BLaER1 treated with 17β-estradiol and CSF1 and Interleukin-3, amounts not matched to agents 10 nM and 100 nM (cell line): ENCODE data around the gene AIF1.

Experiments used
- H3K27ac ChIP-seq, 11 experiments: shearing (Covaris generic); formaldehyde crosslinking; 2 replicates each; pipeline ENCODE4 v1.8.1; 2022
- H3K27me3 ChIP-seq, 11 experiments: shearing (Covaris generic); formaldehyde crosslinking; 2 replicates each; pipeline ENCODE4 v1.8.1; 2022
- H3K36me3 ChIP-seq, 11 experiments: shearing (Covaris generic); formaldehyde crosslinking; 2 replicates each; pipeline ENCODE4 v1.8.1; 2022
- H3K4me1 ChIP-seq, 10 experiments: shearing (Covaris generic); formaldehyde crosslinking; 2 replicates each; pipeline ENCODE4 v1.8.1; 2022
- H3K4me2 ChIP-seq, 11 experiments: shearing (Covaris generic); formaldehyde crosslinking; 2 replicates each; pipeline ENCODE4 v1.8.1; 2022
- H3K4me3 ChIP-seq, 10 experiments: shearing (Covaris generic); formaldehyde crosslinking; 2 replicates each; pipeline ENCODE4 v1.8.1; 2022
- H3K9ac ChIP-seq, 11 experiments: shearing (Covaris generic); formaldehyde crosslinking; 2 replicates each; pipeline ENCODE4 v1.8.1; 2022
- H3K9me3 ChIP-seq, 11 experiments: shearing (Covaris generic); formaldehyde crosslinking; replicated peaks in 1 of 11; 2 replicates each; pipeline ENCODE4 v1.8.1; 2022
- H4K20me1 ChIP-seq, 11 experiments: shearing (Covaris generic); formaldehyde crosslinking; 2 replicates each; pipeline ENCODE4 v1.8.1; 2022
- Cebpa-rat ChIP-seq, 11 experiments: shearing (Covaris generic); IDR thresholded peaks; 2 replicates each; pipeline ENCODE4 v1.8.1; 2022

AIF1 gene

DNA sequence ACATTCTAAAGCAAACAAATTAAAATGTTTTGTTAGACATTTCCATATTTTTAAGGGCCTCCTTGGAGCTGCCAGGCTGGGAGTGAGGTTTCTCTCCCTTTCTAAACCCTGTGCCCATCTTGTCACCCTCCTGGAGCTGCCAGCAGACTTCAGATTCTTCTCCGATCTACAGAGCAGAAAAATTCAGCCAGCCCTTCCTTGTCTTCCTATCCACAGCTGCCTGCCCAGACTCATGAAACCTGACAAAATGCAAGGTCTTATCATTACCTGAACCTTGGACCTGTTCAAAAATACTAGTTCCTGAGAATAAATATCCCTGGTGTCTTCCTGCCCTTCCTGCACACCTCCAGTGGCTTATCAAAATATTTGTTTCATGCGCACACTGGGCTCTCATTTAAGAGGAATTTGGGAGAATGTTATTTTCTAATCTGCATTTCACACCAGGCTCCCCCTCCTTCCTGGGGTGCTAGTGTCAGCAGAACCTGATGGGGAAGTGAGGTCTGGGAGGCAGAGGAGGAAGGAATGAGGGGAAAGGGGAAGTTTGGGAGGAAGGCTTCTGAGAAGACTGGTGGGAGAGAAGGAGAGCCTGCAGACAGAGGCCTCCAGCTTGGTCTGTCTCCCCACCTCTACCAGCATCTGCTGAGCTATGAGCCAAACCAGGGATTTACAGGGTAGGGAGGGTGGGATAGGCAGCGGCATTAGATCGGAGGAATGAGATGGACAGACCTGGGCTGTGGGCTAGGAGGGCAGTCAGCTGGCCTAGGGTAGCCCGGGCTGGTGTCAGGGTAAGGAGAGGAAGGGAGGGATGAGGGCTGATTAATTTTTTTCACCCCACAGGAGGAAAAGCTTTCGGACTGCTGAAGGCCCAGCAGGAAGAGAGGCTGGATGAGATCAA lies at the start of gene AIF1:
Gene AIF1, plus strand, starts transcription at position 551 of the 895 bp plus-strand sequence. Its CDS starts 96 bp downstream, at position 647.
- Histone ChIP-seq H3K9me3 (no peaks in the 10 kb centered on the region), H3K4me2 (peak within 1 kb of the TSS; percentile 66 to 99 (median 84)), H4K20me1 (no peaks in the 10 kb centered on the region; a peak in 1 of 22 replicates), H3K4me1 (peaks cover 27 to 75% (median 40%) of the 10 kb centered on the region in 10 experiments), H3K4me3 (peak within 1 kb of the TSS in 6 of 10 experiments; percentile 18 to 62 (median 58); a peak in 11 of 20 replicates), H3K27ac (peak within 1 kb of the TSS in 9 of 11 experiments; percentile 31 to 83 (median 73); a peak in 18 of 22 replicates), H3K9ac (peak within 1 kb of the TSS in 10 of 11 experiments; percentile 1 to 82 (median 51); a peak in 18 of 22 replicates), H3K36me3 (peaks cover 0 to 5% (median 0%) of the 10 kb centered on the region in 11 experiments; a peak in 1 of 22 replicates), H3K27me3 (peaks cover 0 to 4% (median 0%) of the 10 kb centered on the region in 11 experiments; a peak in 2 of 22 replicates)
- no peak for TF ChIP-seq Cebpa-rat (IDR thresholded peaks at IDR 0.05)

DNA sequence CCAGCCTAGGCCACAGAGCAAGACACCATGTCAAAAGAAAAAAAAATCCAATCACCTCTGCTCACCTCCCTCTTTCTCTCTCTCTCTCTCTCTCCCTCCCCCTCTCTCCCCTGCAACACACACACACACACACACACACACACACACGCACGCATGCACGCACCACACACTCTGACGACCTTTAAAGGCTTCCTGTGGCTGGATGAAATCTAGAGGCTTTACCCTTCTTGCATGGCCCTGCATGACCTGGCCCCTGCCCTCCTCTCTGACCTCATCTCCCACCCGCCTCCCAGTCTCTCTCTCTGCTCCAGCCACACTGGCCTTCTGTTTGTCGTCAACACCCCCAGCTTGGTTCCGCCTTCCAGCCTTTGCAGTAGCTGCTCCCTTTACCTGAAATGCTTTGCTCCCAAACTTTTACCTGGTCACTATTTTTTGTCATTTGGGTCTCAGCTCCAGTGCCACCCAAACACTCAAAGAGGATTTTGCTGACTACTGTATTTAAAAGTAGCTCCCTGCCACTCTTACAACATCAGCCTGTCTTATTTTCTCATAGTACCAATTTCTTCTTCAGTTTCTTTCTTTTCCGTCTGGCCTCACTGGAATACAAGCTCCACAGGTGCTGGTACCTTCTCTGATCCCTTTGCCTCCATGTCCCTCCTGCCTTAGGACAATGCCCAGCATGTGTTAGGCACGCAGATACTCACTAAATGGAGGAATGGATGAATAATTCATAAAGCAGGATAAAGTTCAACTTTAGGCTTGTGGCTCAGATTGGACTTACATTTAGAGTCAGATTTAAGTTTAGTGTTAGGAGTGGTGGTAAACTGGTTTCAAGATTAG lies 47.3 kb upstream of the AIF1 start:
- H3K9me3 ChIP-seq, result no peaks in the 10 kb centered on the region
- H3K27me3 ChIP-seq, result no peaks in the 10 kb centered on the region
- H3K9ac ChIP-seq, result peak overlapping the region in 9 of 11 experiments; percentile 11 to 56 (median 40); a peak in 13 of 22 replicates
- H4K20me1 ChIP-seq, result no peaks in the 10 kb centered on the region
- peaks cover 83 to 100% (median 99%) of the 10 kb centered on the region in 10 experiments for H3K4me1 ChIP-seq
- peak overlapping the region; percentile 38 to 92 (median 74); a peak in 21 of 22 replicates for H3K27ac ChIP-seq
- H3K4me3 ChIP-seq, result no peak overlapping the region
- TF ChIP-seq Cebpa-rat (IDR thresholded peaks at IDR 0.05), result no peak
- peak overlapping the region; percentile 77 to 98 (median 84) for H3K4me2 ChIP-seq
- no peaks in the 10 kb centered on the region for H3K36me3 ChIP-seq

DNA sequence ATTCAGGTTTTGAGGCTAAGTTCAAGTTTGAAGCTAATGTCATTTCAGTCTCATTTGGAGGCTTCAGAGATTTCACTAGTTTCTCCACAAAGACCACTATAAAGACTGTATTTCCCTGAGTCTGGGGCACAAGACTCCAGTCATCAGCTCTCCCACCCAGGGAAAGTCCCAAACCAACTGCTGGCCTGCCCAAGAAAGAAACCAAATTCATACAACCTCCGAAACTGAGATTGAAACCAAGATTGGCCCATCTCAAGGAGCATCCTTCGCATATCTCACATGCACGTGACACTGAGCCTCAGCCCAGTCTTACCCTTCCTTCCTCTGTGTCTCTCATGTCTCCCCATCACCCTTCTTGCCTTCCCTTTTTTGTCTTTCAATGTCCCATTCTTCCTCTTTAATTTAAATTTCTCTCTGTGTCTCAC lies 46.5 kb upstream of the AIF1 start:
- Histone ChIP-seq H3K4me2 (peak overlapping the region; percentile 77 to 98 (median 84)), H3K9me3 (no peaks in the 10 kb centered on the region), H4K20me1 (no peaks in the 10 kb centered on the region), H3K36me3 (no peaks in the 10 kb centered on the region), H3K4me1 (peaks cover 80 to 100% (median 99%) of the 10 kb centered on the region in 10 experiments), H3K27me3 (no peaks in the 10 kb centered on the region), H3K27ac (peak overlapping the region; percentile 38 to 92 (median 74); a peak in 21 of 22 replicates), H3K9ac (peak overlapping the region in 9 of 11 experiments; percentile 11 to 56 (median 45); a peak in 12 of 22 replicates), H3K4me3 (no peak overlapping the region)
- TF ChIP-seq Cebpa-rat (IDR thresholded peaks at IDR 0.05), result peak in 1 of 11 experiments; percentile 25; a peak in 2 of 22 replicates

DNA sequence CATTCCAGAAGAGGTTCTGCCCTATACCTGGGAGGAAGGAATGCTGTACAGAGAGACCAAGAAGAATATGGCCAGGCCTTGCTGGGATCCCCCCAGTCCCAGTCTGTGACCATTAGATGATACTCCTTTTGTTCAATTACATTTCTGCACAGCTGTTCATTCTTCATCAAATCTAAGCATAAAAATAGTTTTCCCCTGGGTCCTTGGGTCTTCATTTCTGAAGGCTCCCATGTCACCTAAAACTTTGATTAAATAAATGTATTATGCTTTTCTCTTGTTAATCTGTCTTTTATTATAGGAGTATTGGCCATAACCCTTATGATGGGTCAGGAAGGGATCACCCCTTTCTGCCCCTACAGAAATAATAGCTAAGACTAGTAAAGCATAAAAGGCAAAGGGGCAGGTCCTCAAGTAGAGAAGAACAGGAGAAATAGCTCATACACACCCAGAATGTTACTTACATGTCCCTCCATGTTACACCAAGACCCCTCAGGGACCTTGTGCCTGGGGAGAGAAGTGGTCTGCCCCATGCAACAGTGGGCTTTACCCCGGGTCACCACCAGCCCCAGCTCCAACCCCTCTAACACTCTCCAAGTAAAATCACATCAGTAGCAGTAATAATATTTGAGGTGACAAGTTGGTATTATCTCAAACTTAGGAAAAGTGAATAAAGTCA lies 45.0 kb upstream of the AIF1 start:
- Histone ChIP-seq H3K4me3 (no peak overlapping the region), H3K4me1 (peaks cover 80 to 100% (median 99%) of the 10 kb centered on the region in 10 experiments), H4K20me1 (no peaks in the 10 kb centered on the region), H3K36me3 (no peaks in the 10 kb centered on the region), H3K9ac (peak overlapping the region in 3 of 11 experiments; percentile 52 to 56 (median 53); a peak in 7 of 22 replicates), H3K4me2 (peak overlapping the region in 10 of 11 experiments; percentile 77 to 98 (median 85); a peak in 20 of 22 replicates), H3K9me3 (no peaks in the 10 kb centered on the region), H3K27me3 (no peaks in the 10 kb centered on the region), H3K27ac (peak overlapping the region in 8 of 11 experiments; percentile 67 to 92 (median 78); a peak in 15 of 22 replicates)
- TF ChIP-seq Cebpa-rat (IDR thresholded peaks at IDR 0.05), result no peak

DNA sequence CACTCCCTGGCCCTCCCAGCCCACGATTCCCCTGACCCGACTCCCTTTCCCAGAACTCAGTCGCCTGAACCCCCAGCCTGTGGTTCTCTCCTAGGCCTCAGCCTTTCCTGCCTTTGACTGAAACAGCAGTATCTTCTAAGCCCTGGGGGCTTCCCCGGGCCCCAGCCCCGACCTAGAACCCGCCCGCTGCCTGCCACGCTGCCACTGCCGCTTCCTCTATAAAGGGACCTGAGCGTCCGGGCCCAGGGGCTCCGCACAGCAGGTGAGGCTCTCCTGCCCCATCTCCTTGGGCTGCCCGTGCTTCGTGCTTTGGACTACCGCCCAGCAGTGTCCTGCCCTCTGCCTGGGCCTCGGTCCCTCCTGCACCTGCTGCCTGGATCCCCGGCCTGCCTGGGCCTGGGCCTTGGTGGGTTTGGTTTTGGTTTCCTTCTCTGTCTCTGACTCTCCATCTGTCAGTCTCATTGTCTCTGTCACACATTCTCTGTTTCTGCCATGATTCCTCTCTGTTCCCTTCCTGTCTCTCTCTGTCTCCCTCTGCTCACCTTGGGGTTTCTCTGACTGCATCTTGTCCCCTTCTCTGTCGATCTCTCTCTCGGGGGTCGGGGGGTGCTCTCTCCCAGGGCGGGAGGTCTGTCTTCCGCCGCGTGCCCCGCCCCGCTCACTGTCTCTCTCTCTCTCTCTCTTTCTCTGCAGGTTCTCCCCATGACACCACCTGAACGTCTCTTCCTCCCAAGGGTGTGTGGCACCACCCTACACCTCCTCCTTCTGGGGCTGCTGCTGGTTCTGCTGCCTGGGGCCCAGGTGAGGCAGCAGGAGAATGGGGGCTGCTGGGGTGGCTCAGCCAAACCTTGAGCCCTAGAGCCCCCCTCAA lies 42.8 kb upstream of the AIF1 start, which contains the start of gene LTA:
Gene LTA, plus strand, starts transcription at position 249 of the 871 bp plus-strand sequence. Its CDS starts 454 bp downstream, at position 703.
- Histone ChIP-seq H3K27me3 (no peaks in the 10 kb centered on the region), H3K27ac (peak within 1 kb of the TSS; percentile 41 to 93 (median 78); a peak in 21 of 22 replicates), H4K20me1 (peaks cover 0 to 19% (median 11%) of the 10 kb centered on the region in 11 experiments; a peak in 15 of 22 replicates), H3K36me3 (peaks cover 3 to 10% (median 8%) of the 10 kb centered on the region in 11 experiments), H3K4me1 (peaks cover 82 to 100% (median 98%) of the 10 kb centered on the region in 10 experiments), H3K4me2 (peak within 1 kb of the TSS; percentile 79 to 100 (median 96)), H3K9ac (peak within 1 kb of the TSS; percentile 58 to 81 (median 71); a peak in 21 of 22 replicates), H3K4me3 (peak within 1 kb of the TSS in 7 of 10 experiments; percentile 16 to 51 (median 32); a peak in 11 of 20 replicates), H3K9me3 (no peaks in the 10 kb centered on the region)
- no peak for TF ChIP-seq Cebpa-rat (IDR thresholded peaks at IDR 0.05)

DNA sequence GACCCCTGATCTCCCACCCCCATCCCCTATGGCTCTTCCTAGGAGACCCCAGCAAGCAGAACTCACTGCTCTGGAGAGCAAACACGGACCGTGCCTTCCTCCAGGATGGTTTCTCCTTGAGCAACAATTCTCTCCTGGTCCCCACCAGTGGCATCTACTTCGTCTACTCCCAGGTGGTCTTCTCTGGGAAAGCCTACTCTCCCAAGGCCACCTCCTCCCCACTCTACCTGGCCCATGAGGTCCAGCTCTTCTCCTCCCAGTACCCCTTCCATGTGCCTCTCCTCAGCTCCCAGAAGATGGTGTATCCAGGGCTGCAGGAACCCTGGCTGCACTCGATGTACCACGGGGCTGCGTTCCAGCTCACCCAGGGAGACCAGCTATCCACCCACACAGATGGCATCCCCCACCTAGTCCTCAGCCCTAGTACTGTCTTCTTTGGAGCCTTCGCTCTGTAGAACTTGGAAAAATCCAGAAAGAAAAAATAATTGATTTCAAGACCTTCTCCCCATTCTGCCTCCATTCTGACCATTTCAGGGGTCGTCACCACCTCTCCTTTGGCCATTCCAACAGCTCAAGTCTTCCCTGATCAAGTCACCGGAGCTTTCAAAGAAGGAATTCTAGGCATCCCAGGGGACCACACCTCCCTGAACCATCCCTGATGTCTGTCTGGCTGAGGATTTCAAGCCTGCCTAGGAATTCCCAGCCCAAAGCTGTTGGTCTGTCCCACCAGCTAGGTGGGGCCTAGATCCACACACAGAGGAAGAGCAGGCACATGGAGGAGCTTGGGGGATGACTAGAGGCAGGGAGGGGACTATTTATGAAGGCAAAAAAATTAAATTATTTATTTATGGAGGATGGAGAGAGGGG lies 41.6 kb upstream of the AIF1 start:
- Histone ChIP-seq H3K36me3 (peaks cover 15 to 22% (median 20%) of the 10 kb centered on the region in 11 experiments), H3K9me3 (no peaks in the 10 kb centered on the region), H3K27ac (peak overlapping the region in 7 of 11 experiments; percentile 83 to 93 (median 90); a peak in 14 of 22 replicates), H3K4me3 (no peak overlapping the region), H4K20me1 (peaks cover 0 to 30% (median 17%) of the 10 kb centered on the region in 11 experiments; a peak in 15 of 22 replicates), H3K4me2 (peak overlapping the region; percentile 90 to 100 (median 96); a peak in 21 of 22 replicates), H3K27me3 (no peaks in the 10 kb centered on the region), H3K9ac (peak overlapping the region in 4 of 11 experiments; percentile 69 to 94 (median 91); a peak in 5 of 22 replicates), H3K4me1 (peaks cover 82 to 100% (median 98%) of the 10 kb centered on the region in 10 experiments)
- no peak for TF ChIP-seq Cebpa-rat (IDR thresholded peaks at IDR 0.05)
